ENCODE data around the gene FCRL6.

The FCRL6 gene

GRCh38 chr1:159827549-159827948 is 25.4 kb downstream of the FCRL6 start:
- DNase-seq (ENCODE audit: low spot score) (no peak), ATAC-seq (ENCODE audit: low read depth) (no peak)
- no peaks in the 10 kb centered on the region for H3K27me3 ChIP-seq (ENCODE audit: insufficient read depth, poor library complexity, severe bottlenecking)
- no peak for TF ChIP-seq CTCF (IDR thresholded peaks at IDR 0.05; ENCODE audit: poor library complexity, severe bottlenecking)
- H3K4me1 ChIP-seq (ENCODE audit: insufficient read depth, poor library complexity, severe bottlenecking) = no peaks in the 10 kb centered on the region
- H3K4me3 ChIP-seq (ENCODE audit: severe bottlenecking) = no peak overlapping the region
- no peaks in the 10 kb centered on the region for H3K9me3 ChIP-seq (ENCODE audit: severe bottlenecking)
- no peaks in the 10 kb centered on the region for H3K36me3 ChIP-seq (ENCODE audit: low read depth)
- H3K27ac ChIP-seq (ENCODE audit: poor library complexity, severe bottlenecking) = no peak overlapping the region

DNA sequence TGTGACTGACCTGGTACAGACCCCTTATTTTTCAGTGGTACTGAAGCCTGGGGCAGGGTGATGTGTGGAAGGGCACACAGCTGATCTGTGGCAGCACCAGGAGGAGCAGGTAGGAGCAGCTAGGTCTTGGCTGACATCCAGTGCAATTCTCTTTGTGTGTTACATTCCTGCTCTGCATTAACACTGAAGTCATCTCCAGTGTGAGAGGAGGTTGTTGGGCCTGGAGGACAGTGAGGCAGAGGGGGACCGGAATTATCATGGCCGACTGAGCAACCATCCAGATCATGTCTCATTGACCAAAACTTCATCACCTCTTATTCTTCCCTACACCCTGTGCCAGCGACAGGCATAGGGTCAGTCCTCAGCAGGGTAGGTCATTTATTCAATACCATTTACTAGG is 26.0 kb downstream of the FCRL6 start:
- H3K36me3 ChIP-seq (ENCODE audit: low read depth) = no peaks in the 10 kb centered on the region
- TF ChIP-seq CTCF (IDR thresholded peaks at IDR 0.05; ENCODE audit: poor library complexity, severe bottlenecking) = no peak
- H3K4me1 ChIP-seq (ENCODE audit: insufficient read depth, poor library complexity, severe bottlenecking) = no peaks in the 10 kb centered on the region
- H3K27me3 ChIP-seq (ENCODE audit: insufficient read depth, poor library complexity, severe bottlenecking) = no peaks in the 10 kb centered on the region
- no peak overlapping the region for H3K4me3 ChIP-seq (ENCODE audit: severe bottlenecking)
- no peak overlapping the region for H3K27ac ChIP-seq (ENCODE audit: poor library complexity, severe bottlenecking)
- ATAC-seq (ENCODE audit: low read depth) (0 out of 3 replicates have a peak, but pooled peaks have one; percentile 23), DNase-seq (ENCODE audit: low spot score) (no peak)
- no peaks in the 10 kb centered on the region for H3K9me3 ChIP-seq (ENCODE audit: severe bottlenecking)

DNA sequence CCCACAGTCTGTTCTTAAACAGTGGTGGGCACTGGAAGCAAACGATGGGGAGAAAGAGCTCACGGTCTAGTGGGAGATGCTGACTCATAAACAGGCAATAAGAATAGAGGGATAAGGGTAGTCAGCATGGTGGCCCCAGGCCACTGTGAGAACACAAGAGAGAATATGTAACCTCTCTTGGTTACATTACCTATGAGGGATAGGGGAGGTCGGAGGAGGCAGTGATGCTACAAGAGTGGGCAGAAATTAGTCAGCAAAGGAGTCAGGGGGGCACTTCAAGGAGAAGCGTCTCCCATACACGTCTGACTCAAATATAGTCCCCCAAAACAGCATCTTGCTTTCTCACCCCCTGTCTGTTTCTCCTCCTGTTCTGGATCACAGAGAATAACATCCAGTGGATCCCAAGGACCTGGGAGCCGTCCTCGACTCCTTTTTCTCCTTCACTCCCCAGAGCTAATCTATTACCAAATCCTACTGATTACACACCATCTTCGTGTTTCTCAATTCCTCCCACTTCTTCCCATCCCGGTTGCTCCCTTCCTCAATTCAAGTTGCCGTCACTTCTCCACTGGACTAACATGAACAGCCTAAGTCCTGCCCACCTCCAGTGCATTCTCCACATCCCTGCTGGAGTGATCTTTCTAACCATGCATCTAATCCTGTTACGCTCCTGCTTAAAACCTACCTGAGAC is 26.6 kb downstream of the FCRL6 start:
- H3K27me3 ChIP-seq (ENCODE audit: insufficient read depth, poor library complexity, severe bottlenecking) = no peaks in the 10 kb centered on the region
- H3K4me1 ChIP-seq (ENCODE audit: insufficient read depth, poor library complexity, severe bottlenecking) = no peaks in the 10 kb centered on the region
- DNase-seq (ENCODE audit: low spot score) (no peak), ATAC-seq (ENCODE audit: low read depth) (no peak)
- no peak overlapping the region for H3K27ac ChIP-seq (ENCODE audit: poor library complexity, severe bottlenecking)
- TF ChIP-seq CTCF (IDR thresholded peaks at IDR 0.05; ENCODE audit: poor library complexity, severe bottlenecking) = no peak
- no peak overlapping the region for H3K4me3 ChIP-seq (ENCODE audit: severe bottlenecking)
- H3K9me3 ChIP-seq (ENCODE audit: severe bottlenecking) = no peaks in the 10 kb centered on the region
- no peaks in the 10 kb centered on the region for H3K36me3 ChIP-seq (ENCODE audit: low read depth)

DNA sequence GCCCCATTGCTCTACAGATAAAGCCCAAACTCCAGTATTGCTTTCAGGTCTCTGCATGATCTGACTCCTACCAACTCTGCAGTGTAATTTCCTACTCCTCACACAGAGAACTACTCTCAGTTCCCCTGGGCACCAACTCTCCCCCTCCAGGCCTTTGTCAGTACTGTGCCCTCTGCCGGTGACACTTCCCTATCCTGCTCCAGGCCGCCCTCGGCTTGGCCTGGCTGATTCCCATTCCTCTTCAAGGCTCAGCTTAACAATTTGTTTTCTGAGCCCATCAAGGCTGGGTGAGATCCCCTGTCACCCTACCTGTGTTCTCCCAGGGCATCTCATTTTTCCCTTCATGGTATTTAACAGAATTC is 27.1 kb downstream of the FCRL6 start:
- Histone ChIP-seq H3K27ac (ENCODE audit: poor library complexity, severe bottlenecking) (no peak overlapping the region), H3K4me1 (ENCODE audit: insufficient read depth, poor library complexity, severe bottlenecking) (no peaks in the 10 kb centered on the region), H3K9me3 (ENCODE audit: severe bottlenecking) (no peaks in the 10 kb centered on the region), H3K36me3 (ENCODE audit: low read depth) (no peaks in the 10 kb centered on the region), H3K4me3 (ENCODE audit: severe bottlenecking) (no peak overlapping the region), H3K27me3 (ENCODE audit: insufficient read depth, poor library complexity, severe bottlenecking) (no peaks in the 10 kb centered on the region)
- DNase-seq (ENCODE audit: low spot score) = no peak
- ATAC-seq (ENCODE audit: low read depth) = peak; percentile 66
- TF ChIP-seq CTCF (IDR thresholded peaks at IDR 0.05; ENCODE audit: poor library complexity, severe bottlenecking) = peak; percentile 35

DNA sequence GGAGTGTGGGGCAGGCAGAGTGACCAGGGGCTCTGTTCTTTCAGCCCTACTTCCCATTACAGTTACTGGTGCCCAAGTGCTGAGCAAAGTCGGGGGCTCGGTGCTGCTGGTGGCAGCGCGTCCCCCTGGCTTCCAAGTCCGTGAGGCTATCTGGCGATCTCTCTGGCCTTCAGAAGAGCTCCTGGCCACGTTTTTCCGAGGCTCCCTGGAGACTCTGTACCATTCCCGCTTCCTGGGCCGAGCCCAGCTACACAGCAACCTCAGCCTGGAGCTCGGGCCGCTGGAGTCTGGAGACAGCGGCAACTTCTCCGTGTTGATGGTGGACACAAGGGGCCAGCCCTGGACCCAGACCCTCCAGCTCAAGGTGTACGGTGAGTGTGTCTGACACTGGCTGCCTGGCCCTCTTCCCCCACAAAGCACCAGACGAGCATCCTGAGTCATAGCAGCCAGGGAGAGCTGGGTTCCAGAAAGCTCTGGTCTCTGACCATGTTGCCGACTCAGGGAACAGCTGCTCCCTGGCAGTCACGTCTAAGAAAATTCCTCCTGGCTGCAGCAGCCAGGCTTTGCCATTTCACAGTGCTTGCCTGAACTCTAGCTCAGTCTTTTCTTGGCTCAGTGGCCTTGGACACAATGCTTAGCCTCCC is 27.8 kb downstream of the FCRL6 start:
- Histone ChIP-seq H3K27me3 (ENCODE audit: insufficient read depth, poor library complexity, severe bottlenecking) (no peaks in the 10 kb centered on the region), H3K27ac (ENCODE audit: poor library complexity, severe bottlenecking) (no peak overlapping the region)
- TF ChIP-seq CTCF (IDR thresholded peaks at IDR 0.05; ENCODE audit: poor library complexity, severe bottlenecking) = no peak

More for the DNA sequence above, 27.8 kb downstream of the FCRL6 start:
- H3K4me1 ChIP-seq (ENCODE audit: insufficient read depth, poor library complexity, severe bottlenecking) = no peaks in the 10 kb centered on the region
- DNase-seq (ENCODE audit: low spot score) (no peak), ATAC-seq (ENCODE audit: low read depth) (no peak)
- no peaks in the 10 kb centered on the region for H3K36me3 ChIP-seq (ENCODE audit: low read depth)
- H3K4me3 ChIP-seq (ENCODE audit: severe bottlenecking) = no peak overlapping the region
- H3K9me3 ChIP-seq (ENCODE audit: severe bottlenecking) = no peaks in the 10 kb centered on the region
